H9 (cell line): ENCODE measurements around the gene CLDN20. TPM values are rescaled to one million over a fixed set of nuclear protein-coding genes. Genes with fewer than 3 reads are reported as not detected.

Source experiments
- DNase-seq: peaks from one replicate; pipeline ENCODE4 v3.0.0-alpha.2; 2017
- H2AFZ ChIP-seq: one replicate; pipeline ENCODE4 v1.6.1; 2013; ENCODE audit warnings: mild to moderate bottlenecking, low read length, control low read depth, moderate library complexity
- H2AK5ac ChIP-seq: 2 replicates; pipeline ENCODE4 v1.6.1; 2013; ENCODE audit warnings: low read length, control low read depth, mixed read lengths; ENCODE audit not compliant: insufficient read length
- H2BK120ac ChIP-seq: one replicate; pipeline ENCODE4 v1.6.1; 2013; ENCODE audit warnings: low read depth, mild to moderate bottlenecking, low read length, control low read depth, inconsistent platforms; ENCODE audit not compliant: poor library complexity, severe bottlenecking
- H2BK12ac ChIP-seq: 2 replicates; pipeline ENCODE4 v1.6.1; 2013; ENCODE audit warnings: low read length, control low read depth, mixed read lengths, low read depth; ENCODE audit not compliant: insufficient read length
- H2BK15ac ChIP-seq: 2 replicates; pipeline ENCODE4 v1.6.1; 2013; ENCODE audit warnings: low read depth, low read length, control low read depth
- H2BK20ac ChIP-seq: one replicate; pipeline ENCODE4 v1.6.1; 2013; ENCODE audit warnings: low read depth, mild to moderate bottlenecking, low read length, control low read depth, inconsistent platforms; ENCODE audit not compliant: poor library complexity, severe bottlenecking
- H2BK5ac ChIP-seq: 2 replicates; pipeline ENCODE4 v1.6.1; 2013; ENCODE audit warnings: low read length, control low read depth, mixed read lengths; ENCODE audit not compliant: insufficient read length
- H3K14ac ChIP-seq: 2 replicates; pipeline ENCODE4 v1.6.1; 2013; ENCODE audit warnings: low read length, control low read depth; ENCODE audit not compliant: insufficient read depth
- H3K18ac ChIP-seq: 2 replicates; pipeline ENCODE4 v1.6.1; 2013; ENCODE audit warnings: low read depth, mild to moderate bottlenecking, mixed read lengths, low read length, control low read depth; ENCODE audit not compliant: insufficient read length
- H3K23ac ChIP-seq: 2 replicates; pipeline ENCODE4 v1.6.1; 2013; ENCODE audit warnings: low read length, control low read depth, mixed read lengths, low read depth; ENCODE audit not compliant: insufficient read length
- H3K23me2 ChIP-seq: 2 replicates; pipeline ENCODE4 v1.6.1; 2013; ENCODE audit warnings: low read depth, mild to moderate bottlenecking, mixed read lengths, low read length, control low read depth; ENCODE audit not compliant: insufficient read length, poor library complexity, severe bottlenecking
- H3K27ac ChIP-seq: 2 replicates; pipeline ENCODE4 v1.5.1; 2013; ENCODE audit warnings: low read length, control low read depth, mixed read lengths, low read depth; ENCODE audit not compliant: insufficient read length
- H3K27me3 ChIP-seq: 2 replicates; pipeline ENCODE4 v1.6.1; 2013; ENCODE audit warnings: low read length, control low read depth, inconsistent platforms; ENCODE audit not compliant: insufficient read depth
- H3K4ac ChIP-seq: 2 replicates; pipeline ENCODE4 v1.6.1; 2013; ENCODE audit warnings: low read depth, mild to moderate bottlenecking, control low read depth, inconsistent platforms, low read length, moderate library complexity
- H3K4me1 ChIP-seq: 2 replicates; pipeline ENCODE4 v1.6.1; 2013; ENCODE audit warnings: low read length, control low read depth, inconsistent platforms; ENCODE audit not compliant: insufficient read depth
- H3K4me2 ChIP-seq: 2 replicates; pipeline ENCODE4 v1.6.1; 2013; ENCODE audit warnings: low read length, control low read depth, mixed read lengths; ENCODE audit not compliant: insufficient read length, insufficient read depth
- H3K56ac ChIP-seq: 2 replicates; pipeline ENCODE4 v1.6.1; 2013; ENCODE audit warnings: low read depth, mild to moderate bottlenecking, mixed read lengths, low read length, control low read depth; ENCODE audit not compliant: insufficient read length
- H3K79me1 ChIP-seq: 2 replicates; pipeline ENCODE4 v1.6.1; 2013; ENCODE audit warnings: low read depth, mild to moderate bottlenecking, moderate library complexity, low read length, control low read depth, inconsistent platforms; ENCODE audit not compliant: insufficient read depth, poor library complexity, severe bottlenecking
- H3K79me2 ChIP-seq: 2 replicates; pipeline ENCODE4 v1.6.1; 2013; ENCODE audit warnings: low read length, control low read depth, inconsistent platforms; ENCODE audit not compliant: insufficient read depth
- H3K9ac ChIP-seq: 2 replicates; pipeline ENCODE4 v1.6.1; 2013; ENCODE audit warnings: low read length, control low read depth, mixed read lengths; ENCODE audit not compliant: insufficient read length; ENCODE audit errors: extremely low read depth
- H3K9me3 ChIP-seq: one replicate; pipeline ENCODE4 v1.6.1; 2013; ENCODE audit warnings: low read depth, low read length, inconsistent platforms; ENCODE audit not compliant: control insufficient read depth
- H3T11ph ChIP-seq: one replicate; pipeline ENCODE4 v1.6.1; 2013; ENCODE audit warnings: mild to moderate bottlenecking, low read length, control low read depth, inconsistent platforms
- H4K20me1 ChIP-seq: one replicate; pipeline ENCODE4 v1.6.1; 2013; ENCODE audit not compliant: control insufficient read depth, insufficient read length, insufficient read depth
- H4K5ac ChIP-seq: 2 replicates; pipeline ENCODE4 v1.6.1; 2013; ENCODE audit warnings: low read depth, mild to moderate bottlenecking, mixed read lengths, low read length, control low read depth; ENCODE audit not compliant: insufficient read length
- H4K8ac ChIP-seq: replicated peaks from 2 replicates; pipeline ENCODE4 v1.6.1; 2013; ENCODE audit warnings: low read length, control low read depth, mixed read lengths, low read depth; ENCODE audit not compliant: insufficient read length
- H4K91ac ChIP-seq: 2 replicates; pipeline ENCODE4 v1.6.1; 2013; ENCODE audit warnings: low read depth, mild to moderate bottlenecking, moderate library complexity, mixed read lengths, low read length, control low read depth; ENCODE audit not compliant: insufficient read length
- H3K27ac Mint-ChIP-seq, 3 experiments: 2 replicates in 2 of 3; 3 replicates in 1 of 3; pipeline ENCODE4 v1.8.0; 2020 to 2021; ENCODE audit warnings: mixed read lengths in 3 of 3, mild to moderate bottlenecking in 1 of 3, moderate library complexity in 1 of 3
- H3K27me3 Mint-ChIP-seq: 2 replicates; pipeline ENCODE4 v1.8.0; 2021; ENCODE audit warnings: low read depth, mild to moderate bottlenecking, moderate library complexity, mixed read lengths
- H3K36me3 Mint-ChIP-seq, 3 experiments: 2 replicates in 2 of 3; 3 replicates in 1 of 3; pipeline ENCODE4 v1.8.0; 2020 to 2021; ENCODE audit warnings: low read depth in 3 of 3, mixed read lengths in 3 of 3; ENCODE audit not compliant: insufficient read depth in 1 of 3
- H3K4me1 Mint-ChIP-seq, 2 experiments: 2 replicates each; pipeline ENCODE4 v1.8.0; 2020; ENCODE audit warnings: mixed read lengths in 2 of 2
- H3K4me3 Mint-ChIP-seq, 2 experiments: 2 replicates in 1 of 2; 3 replicates in 1 of 2; pipeline ENCODE4 v1.8.0; 2020 to 2021; ENCODE audit warnings: mild to moderate bottlenecking in 2 of 2, mixed read lengths in 2 of 2, moderate library complexity in 1 of 2
- H3K9me3 Mint-ChIP-seq, 2 experiments: 2 replicates in 1 of 2; 3 replicates in 1 of 2; pipeline ENCODE4 v1.8.0; 2020; ENCODE audit warnings: mild to moderate bottlenecking in 2 of 2, mixed read lengths in 2 of 2, moderate library complexity in 1 of 2
- CTCF ChIP-seq: fragments of 200-600 bp; sonication (generic); conservative IDR thresholded peaks from 3 replicates; pipeline ENCODE4 v1.8.0; 2021; ENCODE audit warnings: antibody characterized with exemption, mild to moderate bottlenecking
- WGBS: extraction: QIAGEN DNeasy Blood & Tissue Kit; methylation state at CpG from one replicate; pipeline ENCODE4 v1.1.7; 2013; ENCODE audit warnings: missing lambda C conversion rate, low lambda C conversion rate, mixed read lengths; ENCODE audit not compliant: insufficient read length; ENCODE audit errors: extremely low coverage; 5-methylcytosine and 5-hydroxymethylcytosine counted together
- total RNA-seq: library from RNA; stranded (reverse); gene quantifications from 2 replicates; pipeline ENCODE4 v1.2.1, GENCODE V29; 2021

Gene CLDN20
- total RNA-seq, 1 experiment from 2014 or later: not detected

GRCh38 chr6:155314092-155314772 lies 50.4 kb downstream of the CLDN20 start, which contains the start of gene TFB1M:
TFB1M (minus strand) TSS chr6:155314484; CDS start chr6:155314428, 56 bp downstream.
- peak within 1 kb of the TSS; percentile 93 for H3K4me2 ChIP-seq
- WGBS: no CpG with 5 or more reads among the region's 52 CpGs
- TF ChIP-seq CTCF: no peak
- no peak within 1 kb of the TSS for H2BK120ac ChIP-seq
- H3K23ac ChIP-seq: no peak within 1 kb of the TSS
- peaks cover 6 to 29% (median 25%) of the 10 kb centered on the region in 3 experiments for H3K36me3 Mint-ChIP-seq
- H3K79me2 ChIP-seq: no peaks in the 10 kb centered on the region
- no peaks in the 10 kb centered on the region for H3K9me3 Mint-ChIP-seq
- H3K14ac ChIP-seq: peak within 1 kb of the TSS; percentile 78
- H3K27ac ChIP-seq: peak within 1 kb of the TSS; percentile 46
- H3K18ac ChIP-seq: peak within 1 kb of the TSS; percentile 81
- no peak within 1 kb of the TSS for H4K91ac ChIP-seq
- H3K4me1 Mint-ChIP-seq: peaks cover 13 to 15% of the 10 kb centered on the region in 2 experiments
- no peak within 1 kb of the TSS for H4K8ac ChIP-seq
- H3K79me1 ChIP-seq: no peaks in the 10 kb centered on the region
- H4K5ac ChIP-seq: peak within 1 kb of the TSS; percentile 69
- peak within 1 kb of the TSS; percentile 97 for H3K9ac ChIP-seq
- 0 out of 2 replicates have a peak within 1 kb of the TSS, but pooled peaks have one; percentile 27 for H2BK15ac ChIP-seq
- H3K56ac ChIP-seq: no peak within 1 kb of the TSS
- no peaks in the 10 kb centered on the region for H3K27me3 ChIP-seq
- H2BK5ac ChIP-seq: peak within 1 kb of the TSS; percentile 45
- peak within 1 kb of the TSS; percentile 97 to 99 (median 98) for H3K27ac Mint-ChIP-seq
- peak within 1 kb of the TSS; percentile 97 for H3K4me3 Mint-ChIP-seq
- H2AFZ ChIP-seq: peak within 1 kb of the TSS; percentile 60
- H3T11ph ChIP-seq: no peak within 1 kb of the TSS
- no peaks in the 10 kb centered on the region for H3K4me1 ChIP-seq
- DNase-seq: peak; percentile 100
- H3K4ac ChIP-seq: no peak within 1 kb of the TSS
- no peaks in the 10 kb centered on the region for H3K27me3 Mint-ChIP-seq
- H4K20me1 ChIP-seq: no peaks in the 10 kb centered on the region
- peak within 1 kb of the TSS; percentile 21 for H2BK12ac ChIP-seq
- H3K9me3 ChIP-seq: no peaks in the 10 kb centered on the region
- no peak within 1 kb of the TSS for H2BK20ac ChIP-seq
- H2AK5ac ChIP-seq: no peak within 1 kb of the TSS
- H3K23me2 ChIP-seq: peaks cover 2% of the 10 kb centered on the region
